T-cell (primary cell): ENCODE results near the gene ARFGEF2. TPM values are rescaled to one million over a fixed set of nuclear protein-coding genes. Genes with fewer than 3 reads are reported as not detected.

Experiments
- ATAC-seq, 4 experiments: fragments of 200-7000 bp in 3 of 4; fragments of 150-1000 bp in 1 of 4; cut with Tn5 transposase; replicated peaks in 1 of 4; 1 replicate in 3 of 4; 2 replicates in 1 of 4; pipeline ENCODE4 v1.10.0; 2021; ENCODE audit warnings: moderate library complexity in 3 of 4, mild to moderate bottlenecking in 2 of 4, moderate number of reproducible peaks in 1 of 4
- CTCF ChIA-PET, 2 donors: fragments of 300-600 bp; sonication (Branson Sonifier 250); formaldehyde crosslinking; loops; one replicate each; lab custom pipeline; 2022; ENCODE audit warnings: antibody characterized with exemption in 2 of 2; lab: Charles Lee
- POLR2A ChIA-PET, 2 donors: fragments of 300-600 bp; sonication (Branson Sonifier 250); formaldehyde crosslinking; loops; one replicate each; lab custom pipeline; 2022; ENCODE audit warnings: antibody characterized with exemption in 2 of 2; lab: Charles Lee
- DNase-seq, 35 experiments: peaks; one replicate each; pipeline versions ENCODE4 v3.0.0 to v3.0.0-alpha.2; 2013 to 2023
- H3K27ac ChIP-seq: one replicate; pipeline ENCODE4 v1.5.1; 2013; ENCODE audit warnings: low read length
- H3K27me3 ChIP-seq, 2 experiments: replicated peaks in 1 of 2; 1 replicate in 1 of 2; 2 replicates in 1 of 2; pipeline versions ENCODE4 v1.6.1 to v1.7.0; 2013; ENCODE audit warnings: low read length in 1 of 2, mixed read lengths in 1 of 2; ENCODE audit not compliant: control insufficient read depth in 2 of 2, insufficient read depth in 2 of 2; ENCODE audit errors: extremely low read depth in 1 of 2
- H3K36me3 ChIP-seq, 2 donors: 1 replicate in 1 of 2; 2 replicates in 1 of 2; pipeline versions ENCODE4 v1.6.1 to v1.7.0; 2013; ENCODE audit warnings: low read length in 1 of 2; ENCODE audit not compliant: control insufficient read depth in 2 of 2, insufficient read depth in 1 of 2; ENCODE audit errors: extremely low read depth in 1 of 2
- H3K4me1 ChIP-seq, 2 experiments: 1 replicate in 1 of 2; 2 replicates in 1 of 2; pipeline versions ENCODE4 v1.6.1 to v1.7.0; 2013; ENCODE audit warnings: low read length in 2 of 2, mixed read lengths in 1 of 2; ENCODE audit not compliant: insufficient read depth in 2 of 2, control insufficient read depth in 1 of 2; ENCODE audit errors: extremely low read depth in 1 of 2
- H3K4me3 ChIP-seq, 2 donors: 1 replicate in 1 of 2; 2 replicates in 1 of 2; pipeline versions ENCODE4 v1.5.1 to v1.7.0; 2013; ENCODE audit warnings: mild to moderate bottlenecking in 2 of 2, low read length in 1 of 2, moderate library complexity in 1 of 2; ENCODE audit not compliant: control insufficient read depth in 1 of 2; ENCODE audit errors: extremely low read depth in 1 of 2
- H3K9me3 ChIP-seq: 2 replicates; pipeline ENCODE4 v1.7.0; 2013
- H3K27ac Mint-ChIP-seq, 2 donors: one replicate each; pipeline ENCODE4 v1.8.0; 2020 to 2021; ENCODE audit warnings: mild to moderate bottlenecking in 2 of 2, mixed read lengths in 2 of 2
- H3K27me3 Mint-ChIP-seq, 2 donors: one replicate each; pipeline ENCODE4 v1.8.0; 2021 to 2022; ENCODE audit warnings: mixed read lengths in 2 of 2
- H3K36me3 Mint-ChIP-seq: one replicate; pipeline ENCODE4 v1.8.0; 2021; ENCODE audit warnings: mixed read lengths
- H3K4me1 Mint-ChIP-seq, 3 donors: one replicate each; pipeline ENCODE4 v1.8.0; 2020 to 2022; ENCODE audit warnings: mixed read lengths in 3 of 3, mild to moderate bottlenecking in 1 of 3
- H3K4me3 Mint-ChIP-seq, 3 donors: one replicate each; pipeline ENCODE4 v1.8.0; 2020 to 2022; ENCODE audit warnings: mild to moderate bottlenecking in 3 of 3, mixed read lengths in 3 of 3, moderate library complexity in 3 of 3
- H3K9me3 Mint-ChIP-seq, 3 donors: one replicate each; pipeline ENCODE4 v1.8.0; 2020 to 2022; ENCODE audit warnings: mixed read lengths in 3 of 3
- WGBS: methylation state at CpG from one replicate; pipeline ENCODE4 v1.1.5; 2013; ENCODE audit warnings: missing lambda C conversion rate; ENCODE audit not compliant: insufficient coverage; 5-methylcytosine and 5-hydroxymethylcytosine counted together
- total RNA-seq, 35 experiments: library from RNA in 6 of 35; stranded (reverse) in 6 of 35; fragments of 120-200 nt in 1 of 35; gene quantifications; one replicate each; pipeline versions ENCODE4 v1.2.1 to v1.2.4 and lab custom pipeline; 2013 to 2026

The ARFGEF2 gene
- total RNA-seq, 5 donors from 2014 or later (not counting 1 experiment from before 2014, with no cell fraction given), result 23.4 to 30.3 (median 26.0) TPM

DNA sequence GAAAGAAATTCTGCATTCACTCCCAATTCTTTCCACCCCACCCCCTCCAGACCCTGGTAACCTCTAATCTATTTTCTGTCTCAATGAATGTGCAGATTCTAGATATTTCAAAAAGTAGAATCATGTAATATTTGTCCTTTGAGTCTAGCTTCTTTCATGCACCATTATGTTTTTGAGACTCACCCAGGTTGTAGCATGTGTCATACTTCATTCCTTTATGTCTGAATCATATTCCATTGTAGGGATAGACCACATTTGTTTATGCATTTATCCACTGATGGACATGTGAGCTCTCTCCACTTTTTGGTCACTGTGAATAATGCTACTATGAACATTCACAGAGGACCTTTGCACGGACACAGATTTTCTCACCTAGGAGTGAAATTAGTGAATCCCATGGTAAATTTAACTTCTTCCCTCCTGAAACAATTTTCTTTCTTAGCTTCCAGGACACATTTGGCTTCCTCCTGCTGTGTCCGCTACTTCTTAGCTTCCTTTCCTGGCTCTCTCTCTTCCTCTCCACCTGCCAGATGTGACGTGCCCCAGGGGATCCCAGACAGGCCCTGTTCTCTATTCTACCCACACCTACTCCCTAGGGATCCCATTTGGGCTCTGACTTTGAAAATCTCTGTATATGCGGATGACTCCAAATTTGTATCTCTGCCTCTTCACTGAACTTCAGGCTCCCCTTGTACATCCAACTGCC is 24.1 kb upstream of the ARFGEF2 start:
- H3K9me3 Mint-ChIP-seq, result peaks cover 0 to 4% (median 0%) of the 10 kb centered on the region in 3 donors
- POLR2A ChIA-PET, result interaction anchor here in 1 of 2 donors (0.7 kb wide), 1 partner anchor 10 kb away, joined by 3 read pairs; no protein-coding TSS in a partner anchor
- H3K27me3 Mint-ChIP-seq, result peaks cover 2 to 4% of the 10 kb centered on the region in 2 donors
- no peak for ATAC-seq
- no peak overlapping the region for H3K4me3 Mint-ChIP-seq
- Histone ChIP-seq H3K27me3 (no peaks in the 10 kb centered on the region), H3K4me3 (no peak overlapping the region), H3K36me3 (no peaks in the 10 kb centered on the region), H3K4me1 (no peaks in the 10 kb centered on the region), H3K9me3 (no peaks in the 10 kb centered on the region), H3K27ac (no peak overlapping the region)
- no peaks in the 10 kb centered on the region for H3K36me3 Mint-ChIP-seq
- no peak for DNase-seq
- 91% methylated on average over 4 of the region's 4 CpGs for whole genome bisulfite sequencing
- peaks cover 2 to 5% (median 3%) of the 10 kb centered on the region in 3 donors for H3K4me1 Mint-ChIP-seq
- H3K27ac Mint-ChIP-seq, result no peak overlapping the region
- CTCF ChIA-PET, result no interaction called here

- no peak overlapping the region for H3K4me3 ChIP-seq
- H3K4me3 Mint-ChIP-seq, result no peak overlapping the region
- H3K27ac Mint-ChIP-seq, result no peak overlapping the region
- WGBS, result 67% methylated on average over 5 of the region's 10 CpGs
- peaks cover 0 to 4% of the 10 kb centered on the region in 2 donors for H3K27me3 Mint-ChIP-seq
- no peaks in the 10 kb centered on the region for H3K36me3 Mint-ChIP-seq
- ChIA-PET CTCF (interaction anchor here in 1 of 2 donors (0.8 kb wide), 1 partner anchor 240 kb away, joined by 4 read pairs; no protein-coding TSS in a partner anchor), POLR2A (no interaction called here)
- H3K27ac ChIP-seq, result no peak overlapping the region
- H3K9me3 ChIP-seq, result no peaks in the 10 kb centered on the region
- peaks cover 0 to 5% (median 0%) of the 10 kb centered on the region in 3 donors for H3K4me1 Mint-ChIP-seq
- no peaks in the 10 kb centered on the region for H3K27me3 ChIP-seq
- H3K4me1 ChIP-seq, result no peaks in the 10 kb centered on the region
- DNase-seq (no peak), ATAC-seq (no peak)
- H3K36me3 ChIP-seq, result no peaks in the 10 kb centered on the region
- peaks cover 0 to 4% (median 0%) of the 10 kb centered on the region in 3 donors for H3K9me3 Mint-ChIP-seq
These were observed 23.3 kb upstream of the ARFGEF2 start for GRCh38 chr20:48898210-48898609.

- H3K4me1 ChIP-seq, result no peaks in the 10 kb centered on the region
- no peaks in the 10 kb centered on the region for H3K27me3 ChIP-seq
- H3K27ac ChIP-seq, result no peak overlapping the region
- H3K36me3 ChIP-seq, result no peaks in the 10 kb centered on the region
- ChIA-PET CTCF (interaction anchor here in 1 of 2 donors (0.8 kb wide), 1 partner anchor 241 kb away, joined by 4 read pairs; no protein-coding TSS in a partner anchor), POLR2A (no interaction called here)
- no peak overlapping the region for H3K4me3 Mint-ChIP-seq
- no peaks in the 10 kb centered on the region for H3K36me3 Mint-ChIP-seq
- H3K27me3 Mint-ChIP-seq, result peaks cover 0 to 4% of the 10 kb centered on the region in 2 donors
- no peak for DNase-seq
- H3K9me3 ChIP-seq, result no peaks in the 10 kb centered on the region
- peaks cover 0 to 5% (median 0%) of the 10 kb centered on the region in 3 donors for H3K4me1 Mint-ChIP-seq
- no peak for ATAC-seq
- H3K9me3 Mint-ChIP-seq, result no peaks in the 10 kb centered on the region
- no peak overlapping the region for H3K4me3 ChIP-seq
- WGBS, result 87% methylated on average over 5 of the region's 5 CpGs
- H3K27ac Mint-ChIP-seq, result no peak overlapping the region
These were observed 22.5 kb upstream of the ARFGEF2 start for GRCh38 chr20:48898896-48899530.

DNA sequence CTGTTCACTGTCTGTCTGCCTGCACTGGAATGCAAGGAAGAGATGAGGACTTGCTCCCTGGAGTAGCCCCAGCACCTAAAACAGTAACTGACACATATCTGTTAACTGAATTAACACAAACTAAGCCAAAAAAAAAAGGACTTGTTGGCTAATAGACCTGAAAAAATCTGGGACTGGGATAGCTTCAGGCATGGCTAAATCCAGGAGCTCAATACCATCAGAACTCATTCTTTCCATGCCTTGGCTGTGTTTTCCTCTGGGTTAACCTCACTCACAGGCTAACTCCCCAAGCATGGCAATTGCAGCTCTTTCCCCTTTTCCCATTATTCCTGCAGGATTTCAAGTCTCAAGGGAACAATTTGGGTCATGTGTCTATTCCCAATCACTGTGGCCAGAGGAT is 21.6 kb upstream of the ARFGEF2 start:
- Histone ChIP-seq H3K4me1 (peaks cover 0 to 4% of the 10 kb centered on the region in 2 experiments), H3K9me3 (no peaks in the 10 kb centered on the region), H3K27ac (no peak overlapping the region), H3K27me3 (no peaks in the 10 kb centered on the region), H3K4me3 (no peak overlapping the region), H3K36me3 (no peaks in the 10 kb centered on the region)
- no peaks in the 10 kb centered on the region for H3K36me3 Mint-ChIP-seq
- DNase-seq, result no peak
- ChIA-PET CTCF (interaction anchor here in 1 of 2 donors (0.5 to 1.0 kb wide), 2 partner anchors 242 to 770 kb away, joined by 3 to 4 read pairs; no protein-coding TSS in a partner anchor), POLR2A (interaction anchor here in 1 of 2 donors (0.5 kb wide), 1 partner anchor 227 kb away, joined by 3 read pairs; no protein-coding TSS in a partner anchor)
- H3K4me3 Mint-ChIP-seq, result no peak overlapping the region
- H3K9me3 Mint-ChIP-seq, result no peaks in the 10 kb centered on the region
- peaks cover 4 to 11% (median 7%) of the 10 kb centered on the region in 3 donors for H3K4me1 Mint-ChIP-seq
- no peak for ATAC-seq
- no peak overlapping the region for H3K27ac Mint-ChIP-seq
- peaks cover 0 to 4% of the 10 kb centered on the region in 2 donors for H3K27me3 Mint-ChIP-seq

- Mint-ChIP-seq H3K4me1 (peaks cover 7 to 15% (median 9%) of the 10 kb centered on the region in 3 donors), H3K4me3 (no peak overlapping the region), H3K27ac (no peak overlapping the region), H3K36me3 (no peaks in the 10 kb centered on the region), H3K27me3 (peaks cover 0 to 4% of the 10 kb centered on the region in 2 donors), H3K9me3 (no peaks in the 10 kb centered on the region)
- Histone ChIP-seq H3K9me3 (no peaks in the 10 kb centered on the region), H3K4me1 (peaks cover 0 to 6% of the 10 kb centered on the region in 2 experiments), H3K4me3 (no peak overlapping the region), H3K27me3 (no peaks in the 10 kb centered on the region), H3K36me3 (no peaks in the 10 kb centered on the region), H3K27ac (no peak overlapping the region)
- no peak for ATAC-seq
- ChIA-PET CTCF (interaction anchor here in 1 of 2 donors (0.6 to 0.9 kb wide), 3 partner anchors 67 to 244 kb away, joined by 3 to 8 read pairs (median 3); no protein-coding TSS in a partner anchor), POLR2A (no interaction called here)
- no peak for DNase-seq
- 66% methylated on average over 3 of the region's 4 CpGs for WGBS
These were observed 20.2 kb upstream of the ARFGEF2 start for GRCh38 chr20:48901326-48901725.

DNA sequence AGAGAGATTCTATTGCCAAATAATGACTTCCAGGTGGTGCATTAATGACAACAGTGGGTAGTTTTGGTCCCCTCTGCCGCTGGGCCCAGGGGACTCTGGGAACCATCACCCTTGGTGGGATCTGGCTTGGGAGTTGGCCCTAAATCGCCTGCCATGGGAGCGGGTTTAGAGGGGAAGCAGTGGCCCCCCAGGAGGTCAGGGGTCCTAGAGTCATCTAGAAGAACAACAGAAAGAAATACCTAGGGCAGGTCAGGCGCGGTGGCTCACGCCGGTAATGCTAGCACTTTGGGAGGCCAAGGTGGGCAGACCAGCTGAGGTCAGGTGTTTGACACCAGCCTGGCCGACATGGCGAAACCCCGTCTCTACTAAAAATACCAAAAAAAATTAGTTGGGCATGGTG is 17.8 kb upstream of the ARFGEF2 start:
- POLR2A ChIA-PET, result no interaction called here
- H3K4me1 Mint-ChIP-seq, result peaks cover 7 to 15% (median 9%) of the 10 kb centered on the region in 3 donors
- no peak for ATAC-seq

More for the DNA sequence above, 17.8 kb upstream of the ARFGEF2 start:
- Histone ChIP-seq H3K27me3 (no peaks in the 10 kb centered on the region), H3K36me3 (no peaks in the 10 kb centered on the region), H3K9me3 (no peaks in the 10 kb centered on the region), H3K4me3 (no peak overlapping the region), H3K4me1 (peaks cover 0 to 6% of the 10 kb centered on the region in 2 experiments), H3K27ac (no peak overlapping the region)
- Mint-ChIP-seq H3K4me3 (no peak overlapping the region), H3K27me3 (peaks cover 0 to 4% of the 10 kb centered on the region in 2 donors), H3K36me3 (no peaks in the 10 kb centered on the region), H3K9me3 (peaks cover 0 to under 1% (median 0%) of the 10 kb centered on the region in 3 donors), H3K27ac (no peak overlapping the region)
- DNase-seq, result no peak
- CTCF ChIA-PET, result interaction anchor here in 1 of 2 donors (0.7 kb wide), 2 partner anchors 16 to 1003 kb away, joined by 3 to 4 read pairs; no protein-coding TSS in a partner anchor
- 95% methylated on average over 6 of the region's 10 CpGs for WGBS
